ENCODE data around the gene FAM236C. TPM values are rescaled to one million over a fixed set of nuclear protein-coding genes. Genes with fewer than 3 reads are reported as not detected.

FAM236C gene
- not detected in 2 replicates for total RNA-seq

GRCh38 chrX:72912315-72912714, at the start of gene FAM236C:
Gene FAM236C (plus strand): TSS chrX:72912615. CDS start chrX:72912715, 100 bp downstream.

GRCh38 chrX:72937906-72938305, 25.5 kb downstream of the FAM236C start, which contains the start of gene FAM236A:
Gene FAM236A (plus strand): TSS chrX:72938206. CDS start chrX:72938263, 57 bp downstream.

GRCh38 chrX:72943819-72944169, 31.4 kb downstream of the FAM236C start, which contains the start of gene DMRTC1:
Gene DMRTC1 (minus strand): TSS chrX:72943837. CDS start chrX:72875694, 68,143 bp downstream.

Other genes with a start within 250 kb of the FAM236C start
- 3.6 and 5.1 TPM in 2 replicates for gene PHKA1, start 198.3 kb upstream of the FAM236C start, total RNA-seq
- gene DMRTC1B, start 135.7 kb upstream of the FAM236C start, total RNA-seq: not detected in 2 replicates
- not detected in 2 replicates for gene FAM236B, start 130.0 kb upstream of the FAM236C start, total RNA-seq
- not detected in 2 replicates for gene FAM236D, start 104.4 kb upstream of the FAM236C start, total RNA-seq
- not detected in 2 replicates for gene FAM236A, start 25.6 kb downstream of the FAM236C start, total RNA-seq
- not detected in 2 replicates for gene DMRTC1, start 31.2 kb downstream of the FAM236C start, total RNA-seq
- gene PABPC1L2B, start 90.3 kb downstream of the FAM236C start, total RNA-seq: not detected in 2 replicates
- not detected in 2 replicates for gene PABPC1L2A, start 166.9 kb downstream of the FAM236C start, total RNA-seq